ENCODE measurements around the gene SOX8.

DNA sequence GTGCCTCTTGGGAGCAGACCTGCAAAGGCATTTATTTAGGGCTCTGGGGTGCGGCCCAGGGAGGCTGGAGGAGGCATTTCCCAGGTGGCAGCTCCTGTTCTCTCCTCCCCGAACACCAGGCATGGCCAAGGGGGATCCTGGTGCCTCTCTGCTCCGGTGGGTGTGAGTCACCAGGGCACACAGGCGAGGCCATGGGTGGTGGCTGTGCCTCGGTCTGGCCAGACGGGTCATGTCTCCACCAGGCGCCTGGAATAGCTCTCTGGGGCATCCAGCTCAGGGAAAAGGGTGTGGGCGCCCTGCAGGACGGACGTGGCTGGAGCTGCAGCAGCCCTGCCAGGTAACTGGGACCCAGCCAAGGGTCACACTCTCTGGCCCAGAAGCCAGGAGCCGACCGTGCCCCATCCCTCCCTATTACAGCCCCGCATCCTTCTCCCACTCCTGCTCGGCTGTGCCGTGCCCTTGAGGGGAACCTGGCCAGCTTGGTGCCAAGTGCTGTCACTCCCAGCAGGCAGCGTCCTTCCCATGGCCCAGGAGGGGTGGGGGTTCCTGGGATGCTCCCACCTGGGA, 25.8 kb downstream of the SOX8 start:
- TF ChIP-seq, protein P1, sequence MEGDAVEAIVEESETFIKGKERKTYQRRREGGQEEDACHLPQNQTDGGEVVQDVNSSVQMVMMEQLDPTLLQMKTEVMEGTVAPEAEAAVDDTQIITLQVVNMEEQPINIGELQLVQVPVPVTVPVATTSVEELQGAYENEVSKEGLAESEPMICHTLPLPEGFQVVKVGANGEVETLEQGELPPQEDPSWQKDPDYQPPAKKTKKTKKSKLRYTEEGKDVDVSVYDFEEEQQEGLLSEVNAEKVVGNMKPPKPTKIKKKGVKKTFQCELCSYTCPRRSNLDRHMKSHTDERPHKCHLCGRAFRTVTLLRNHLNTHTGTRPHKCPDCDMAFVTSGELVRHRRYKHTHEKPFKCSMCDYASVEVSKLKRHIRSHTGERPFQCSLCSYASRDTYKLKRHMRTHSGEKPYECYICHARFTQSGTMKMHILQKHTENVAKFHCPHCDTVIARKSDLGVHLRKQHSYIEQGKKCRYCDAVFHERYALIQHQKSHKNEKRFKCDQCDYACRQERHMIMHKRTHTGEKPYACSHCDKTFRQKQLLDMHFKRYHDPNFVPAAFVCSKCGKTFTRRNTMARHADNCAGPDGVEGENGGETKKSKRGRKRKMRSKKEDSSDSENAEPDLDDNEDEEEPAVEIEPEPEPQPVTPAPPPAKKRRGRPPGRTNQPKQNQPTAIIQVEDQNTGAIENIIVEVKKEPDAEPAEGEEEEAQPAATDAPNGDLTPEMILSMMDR (IDR thresholded peaks at IDR 0.05): no peak
- TF ChIP-seq POLR2A (IDR thresholded peaks at IDR 0.05): no peak
